ENCODE measurements around the gene NRCAM. TPM values are rescaled to one million over a fixed set of nuclear protein-coding genes. Genes with fewer than 3 reads are reported as not detected.

NRCAM gene
- total and polyA plus RNA-seq, 4 donors: 0.17 to 3.2 (median 0.64) TPM

GRCh38 chr7:108200326-108200725 is 255.9 kb downstream of the NRCAM start:
- WGBS: 94% methylated on average over 1 of the region's 1 CpG
- Histone ChIP-seq H3K27me3 (ENCODE audit: control insufficient read depth in 4 of 4, insufficient read depth in 4 of 4, low read length in 3 of 4) (no peaks in the 10 kb centered on the region), H3K9ac (ENCODE audit: low read depth in 1 of 2, low read length in 2 of 2) (no peak overlapping the region), H3K4me1 (ENCODE audit: control insufficient read depth in 4 of 4, insufficient read depth in 4 of 4, low read length in 3 of 4) (no peaks in the 10 kb centered on the region), H3K27ac (ENCODE audit: low read depth in 1 of 2, low read length in 2 of 2) (no peak overlapping the region), H3K36me3 (ENCODE audit: control insufficient read depth in 4 of 4, insufficient read depth in 3 of 4, low read depth in 1 of 4, low read length in 3 of 4) (no peaks in the 10 kb centered on the region), H3K9me3 (ENCODE audit: control insufficient read depth in 4 of 4, low read length in 3 of 4) (no peaks in the 10 kb centered on the region), H3K4me3 (ENCODE audit: low read depth in 1 of 3, low read length in 3 of 3) (no peak overlapping the region)
- DNase-seq (ENCODE audit: low spot score): no peak
- TF ChIP-seq REST (IDR thresholded peaks at IDR 0.05) (no peak), JUND (IDR thresholded peaks at IDR 0.05) (no peak), YY1 (IDR thresholded peaks at IDR 0.05) (no peak)
- TF ChIP-seq, protein P1, sequence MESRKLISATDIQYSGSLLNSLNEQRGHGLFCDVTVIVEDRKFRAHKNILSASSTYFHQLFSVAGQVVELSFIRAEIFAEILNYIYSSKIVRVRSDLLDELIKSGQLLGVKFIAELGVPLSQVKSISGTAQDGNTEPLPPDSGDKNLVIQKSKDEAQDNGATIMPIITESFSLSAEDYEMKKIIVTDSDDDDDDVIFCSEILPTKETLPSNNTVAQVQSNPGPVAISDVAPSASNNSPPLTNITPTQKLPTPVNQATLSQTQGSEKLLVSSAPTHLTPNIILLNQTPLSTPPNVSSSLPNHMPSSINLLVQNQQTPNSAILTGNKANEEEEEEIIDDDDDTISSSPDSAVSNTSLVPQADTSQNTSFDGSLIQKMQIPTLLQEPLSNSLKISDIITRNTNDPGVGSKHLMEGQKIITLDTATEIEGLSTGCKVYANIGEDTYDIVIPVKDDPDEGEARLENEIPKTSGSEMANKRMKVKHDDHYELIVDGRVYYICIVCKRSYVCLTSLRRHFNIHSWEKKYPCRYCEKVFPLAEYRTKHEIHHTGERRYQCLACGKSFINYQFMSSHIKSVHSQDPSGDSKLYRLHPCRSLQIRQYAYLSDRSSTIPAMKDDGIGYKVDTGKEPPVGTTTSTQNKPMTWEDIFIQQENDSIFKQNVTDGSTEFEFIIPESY (IDR thresholded peaks at IDR 0.05): no peak

GRCh38 chr7:108197371-108198091 is 258.7 kb downstream of the NRCAM start:
- no peaks in the 10 kb centered on the region for H3K36me3 ChIP-seq (ENCODE audit: control insufficient read depth in 4 of 4, insufficient read depth in 3 of 4, low read depth in 1 of 4, low read length in 3 of 4)
- H3K9ac ChIP-seq (ENCODE audit: low read depth in 1 of 2, low read length in 2 of 2): no peak overlapping the region
- no peaks in the 10 kb centered on the region for H3K9me3 ChIP-seq (ENCODE audit: control insufficient read depth in 4 of 4, low read length in 3 of 4)
- no peak for TF ChIP-seq GABPA (IDR thresholded peaks at IDR 0.05 in 1 of 2, conservative IDR thresholded peaks at IDR 0.05 in 1 of 2)
- TF ChIP-seq TAF1 (conservative IDR thresholded peaks at IDR 0.05): no peak
- TF ChIP-seq JUND (IDR thresholded peaks at IDR 0.05): no peak
- TF ChIP-seq FOXA2 (IDR thresholded peaks at IDR 0.05): no peak
- TF ChIP-seq, protein P2, sequence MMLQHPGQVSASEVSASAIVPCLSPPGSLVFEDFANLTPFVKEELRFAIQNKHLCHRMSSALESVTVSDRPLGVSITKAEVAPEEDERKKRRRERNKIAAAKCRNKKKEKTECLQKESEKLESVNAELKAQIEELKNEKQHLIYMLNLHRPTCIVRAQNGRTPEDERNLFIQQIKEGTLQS (IDR thresholded peaks at IDR 0.05): no peak
- TF ChIP-seq NR2F2 (IDR thresholded peaks at IDR 0.05): no peak
- no peak for TF ChIP-seq REST (IDR thresholded peaks at IDR 0.05)
- no peak for TF ChIP-seq HNF4G (IDR thresholded peaks at IDR 0.05)
- no peak for TF ChIP-seq HNF4A (conservative IDR thresholded peaks at IDR 0.05)
- no peak for TF ChIP-seq YY1 (IDR thresholded peaks at IDR 0.05)
- no peak for TF ChIP-seq CTCF (IDR thresholded peaks at IDR 0.05; ENCODE audit: low read depth, low read length, missing input control)
- H3K27ac ChIP-seq (ENCODE audit: low read depth in 1 of 2, low read length in 2 of 2): no peak overlapping the region
- H3K27me3 ChIP-seq (ENCODE audit: control insufficient read depth in 4 of 4, insufficient read depth in 4 of 4, low read length in 3 of 4): no peaks in the 10 kb centered on the region
- H3K4me1 ChIP-seq (ENCODE audit: control insufficient read depth in 4 of 4, insufficient read depth in 4 of 4, low read length in 3 of 4): no peaks in the 10 kb centered on the region
- WGBS: 92% methylated on average over 3 of the region's 3 CpGs
- H3K4me3 ChIP-seq (ENCODE audit: low read depth in 1 of 3, low read length in 3 of 3): no peak overlapping the region
- DNase-seq (ENCODE audit: low spot score): no peak

Measured in liver (tissue), 9 donors.